GM18870 (cell line): Measurements from ENCODE around the gene DDTL.
"Not testable (repeated sequence)": the region's sequence is repeated elsewhere in the genome, so short reads cannot be mapped to it uniquely, and the experiment has no call there.

ENCODE experiments used
- ATAC-seq: cut with Tn5 transposase; IDR thresholded peaks from one replicate; pipeline ENCODE4 v1.9.1; 2021; ENCODE audit warnings: moderate library complexity; ENCODE audit not compliant: unreplicated experiment

DDTL gene

GRCh38 chr22:23969071-23969470 lies 2.4 kb downstream of the DDTL start:
- no peak for ATAC-seq

- ATAC-seq, result no peak
Observed at GRCh38 chr22:23970201-23970641, 3.5 kb downstream of the DDTL start.

- no peak for ATAC-seq
Observed at GRCh38 chr22:23970816-23971486, 4.3 kb downstream of the DDTL start.

GRCh38 chr22:23971927-23972326 lies 5.2 kb downstream of the DDTL start:
- ATAC-seq, result not testable (repeated sequence)

GRCh38 chr22:23974345-23974744 lies 7.7 kb downstream of the DDTL start, which contains the start of gene DDT:
TSS of gene DDT (minus strand) at chr22:23974441. CDS start at chr22:23974414, 27 bp downstream.
- ATAC-seq, result peak; percentile 79

- ATAC-seq, result not testable (repeated sequence)
Observed at GRCh38 chr22:23974836-23975352, 8.2 kb downstream of the DDTL start.

DNA sequence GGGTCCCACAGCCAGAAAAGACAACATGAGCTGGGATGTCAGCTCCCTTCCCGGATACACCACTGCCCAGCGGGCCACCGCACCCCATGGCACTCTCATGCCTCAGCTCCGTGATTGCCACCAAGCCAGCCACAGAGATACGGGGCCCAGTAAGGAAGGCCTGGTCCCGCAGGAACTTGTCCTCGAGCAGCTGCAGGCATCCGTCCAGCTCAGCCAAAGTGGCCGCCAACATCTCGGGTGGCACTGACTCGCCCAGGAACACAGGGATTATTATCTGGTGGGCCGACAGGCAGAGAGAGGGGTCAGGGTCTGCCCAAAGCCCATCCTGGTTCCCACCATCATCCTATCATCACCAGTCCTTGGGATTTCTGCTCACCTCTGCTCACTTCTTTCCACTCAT lies 10.6 kb downstream of the DDTL start:
- ATAC-seq, result not testable (repeated sequence)

- not testable (repeated sequence) for ATAC-seq
Observed at GRCh38 chr22:23979557-23980240, 13.0 kb downstream of the DDTL start, which contains the start of gene GSTT2. TSS of gene GSTT2 (plus strand) at chr22:23980134.

GRCh38 chr22:23980567-23980966 lies 13.9 kb downstream of the DDTL start:
- ATAC-seq, result not testable (repeated sequence)

GRCh38 chr22:23984430-23984829 lies 17.7 kb downstream of the DDTL start:
- no peak for ATAC-seq

GRCh38 chr22:23986089-23986488 lies 19.4 kb downstream of the DDTL start:
- not testable (repeated sequence) for ATAC-seq

DNA sequence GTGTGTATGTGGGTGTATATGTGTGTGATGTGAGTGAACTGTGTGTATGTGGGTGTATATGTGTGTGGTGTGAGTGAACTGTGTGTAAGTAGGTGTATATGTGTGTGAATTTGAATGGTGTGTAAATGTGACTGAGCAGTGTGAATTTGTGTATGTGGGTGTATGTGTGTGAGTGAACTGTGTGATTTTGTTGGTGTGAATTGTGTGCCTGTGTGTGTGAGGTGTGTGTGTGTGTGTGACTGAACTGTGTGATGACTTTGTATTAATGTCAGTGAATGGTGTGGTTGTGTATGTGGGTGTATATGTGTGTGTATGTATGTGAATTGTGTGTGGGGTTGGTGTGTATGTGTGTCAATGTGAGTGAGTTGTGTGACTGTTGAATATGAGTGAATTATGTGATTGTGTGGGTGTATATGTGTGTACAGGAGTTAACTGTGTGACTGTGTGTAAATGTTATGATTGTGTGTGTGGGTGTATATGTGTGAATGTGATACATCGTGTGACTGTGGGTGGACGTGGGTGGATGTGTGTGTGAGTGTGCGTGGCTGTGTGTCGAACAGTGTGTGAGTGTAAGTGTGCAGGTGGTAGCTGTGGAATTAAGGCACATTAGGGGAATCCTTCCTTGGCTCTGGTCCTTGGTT lies 20.0 kb downstream of the DDTL start:
- not testable (repeated sequence) for ATAC-seq

- not testable (repeated sequence) for ATAC-seq
Observed at GRCh38 chr22:23989583-23990244, 23.0 kb downstream of the DDTL start.

DNA sequence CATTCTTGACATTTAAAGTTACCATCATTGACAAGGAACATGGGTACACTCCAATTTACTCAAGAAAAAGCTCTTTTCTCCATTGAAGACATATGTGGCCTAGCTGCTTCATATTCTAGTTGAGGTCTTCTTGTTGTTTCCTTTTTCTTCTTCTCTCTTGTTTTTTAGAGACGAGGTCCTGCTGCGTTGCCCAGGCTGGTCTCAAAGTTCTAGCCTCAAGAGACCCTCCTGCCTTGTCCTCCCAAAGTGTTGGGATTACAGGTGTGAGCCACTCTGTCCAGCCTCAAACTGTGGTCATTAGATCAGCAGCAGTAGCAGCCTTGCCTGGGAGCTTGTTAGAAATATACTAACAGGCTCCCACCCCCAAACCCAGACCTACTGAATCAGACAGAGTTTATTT lies 26.4 kb downstream of the DDTL start:
- ATAC-seq, result not testable (repeated sequence)

DNA sequence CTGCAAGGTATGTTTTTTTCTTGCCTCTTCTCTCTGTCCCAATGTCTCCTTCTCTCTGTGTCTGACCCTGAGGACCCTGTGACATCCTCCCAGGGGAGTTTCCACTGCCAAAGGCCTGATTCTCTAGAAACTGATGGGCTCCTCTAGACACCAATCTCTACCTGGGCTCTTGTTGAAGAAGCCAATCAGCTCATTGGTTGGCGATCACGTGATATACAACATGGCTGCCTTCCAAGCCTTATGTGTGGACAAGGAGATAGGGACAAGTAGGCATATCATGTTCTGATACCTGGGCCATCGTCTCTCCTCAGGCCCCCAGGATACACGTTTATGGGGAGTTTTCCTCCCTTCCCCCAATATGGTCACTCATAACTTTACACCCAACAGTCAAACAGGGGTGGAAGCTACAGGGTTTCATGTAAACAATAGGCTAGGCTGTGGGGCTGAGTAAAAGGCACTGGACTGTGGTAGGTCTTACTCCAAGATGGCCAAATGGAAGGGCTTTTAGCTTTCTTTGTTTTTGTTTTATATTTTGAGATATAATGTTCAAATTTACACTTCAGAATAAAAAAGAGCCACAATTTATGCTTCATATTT lies 27.0 kb downstream of the DDTL start:
- ATAC-seq, result not testable (repeated sequence)

DNA sequence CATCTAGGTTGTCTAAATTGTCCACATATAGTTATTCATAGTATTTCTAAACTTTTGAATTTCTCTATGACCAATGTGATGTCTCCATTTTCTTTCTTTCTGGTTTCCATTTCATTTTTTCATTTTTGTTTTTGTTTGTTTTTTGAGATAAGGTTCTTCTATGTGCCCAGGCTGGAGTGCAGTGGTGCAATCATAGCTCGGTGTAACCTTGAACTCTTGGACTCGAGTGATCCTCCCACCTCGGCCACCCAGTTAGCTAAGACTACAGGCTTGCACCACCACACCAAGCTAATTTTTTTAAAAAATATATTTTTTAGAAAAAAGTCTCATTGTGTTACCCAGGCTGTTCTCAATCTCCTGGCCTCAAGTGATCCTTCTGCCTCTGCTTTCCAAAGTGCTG lies 30.4 kb downstream of the DDTL start:
- ATAC-seq, result no peak

- not testable (repeated sequence) for ATAC-seq
Observed at GRCh38 chr22:23999779-24000178, 33.1 kb downstream of the DDTL start.

- no peak for ATAC-seq
Observed at GRCh38 chr22:24001314-24001713, 34.6 kb downstream of the DDTL start.

DNA sequence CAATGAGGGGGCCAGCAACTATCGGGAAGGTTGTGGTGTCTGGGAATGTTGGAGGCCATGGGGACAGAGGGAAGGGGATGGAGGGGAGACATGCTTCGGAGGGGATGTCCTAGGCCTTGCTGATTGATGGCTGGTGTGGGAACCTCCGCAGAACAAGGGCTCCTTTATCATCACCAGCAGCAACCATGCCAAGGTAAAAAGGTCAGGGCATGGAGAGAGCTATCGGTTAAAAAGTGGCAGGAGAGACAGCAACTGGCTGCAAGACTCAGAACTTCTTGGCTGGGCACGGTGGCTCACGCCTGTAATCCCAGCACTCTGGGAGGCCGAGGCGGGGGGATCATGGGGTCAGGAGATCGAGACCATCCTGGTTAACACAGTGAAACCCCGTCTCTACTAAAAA lies 35.6 kb downstream of the DDTL start:
- no peak for ATAC-seq

DNA sequence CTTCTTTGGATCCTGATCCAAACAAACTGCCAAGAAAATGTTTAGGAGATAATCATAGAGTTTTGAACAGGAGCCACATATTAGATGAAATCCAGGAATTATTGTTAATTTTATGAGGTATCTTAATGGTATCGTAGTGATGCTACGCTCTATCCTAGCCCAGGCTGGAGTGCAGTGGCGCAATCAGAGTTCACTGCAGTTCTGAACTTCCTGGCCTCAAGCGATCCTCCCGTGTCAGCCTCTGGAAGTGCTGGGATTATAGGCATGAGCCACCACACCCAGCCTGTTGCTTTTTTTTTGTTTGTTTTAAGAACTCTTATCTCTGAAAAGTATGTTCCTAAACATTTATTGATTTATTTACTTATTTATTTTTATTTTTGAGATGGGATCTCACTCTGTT lies 36.2 kb downstream of the DDTL start:
- no peak for ATAC-seq

DNA sequence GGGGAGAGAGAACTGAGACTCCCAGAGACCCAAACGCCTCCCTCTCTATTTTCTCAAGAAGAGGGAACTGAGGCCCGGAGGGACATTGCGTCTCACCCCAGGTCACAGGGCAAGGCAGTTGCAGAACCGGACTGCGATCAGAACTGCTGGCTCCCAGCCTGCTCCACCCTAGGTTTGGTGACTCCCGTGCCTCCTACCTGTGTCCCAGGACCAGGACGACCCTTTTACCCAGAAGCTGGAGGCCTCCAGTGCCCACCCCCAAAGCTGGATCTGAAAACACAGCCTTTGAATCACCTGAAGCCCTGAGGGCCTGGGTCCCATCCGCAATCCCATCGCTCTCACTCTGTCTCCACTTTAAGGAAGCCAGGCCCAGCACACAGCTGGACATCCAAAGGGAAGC lies 37.2 kb downstream of the DDTL start:
- no peak for ATAC-seq
